A549 (cell line): ENCODE results near the gene TMEM39A. TPM values are rescaled to one million over a fixed set of nuclear protein-coding genes. Genes with fewer than 3 reads are reported as not detected.

Source experiments
- ATAC-seq, 2 experiments: fragments of 200-7000 bp in 1 of 2; fragments of >200 bp in 1 of 2; cut with Nextera tagmentation in 1 of 2; cut with Tn5 transposase in 1 of 2; 3 replicates each; pipeline versions ENCODE4 v1.8.0 to v1.9.1; 2018 to 2020; ENCODE audit warnings: mild to moderate bottlenecking in 1 of 2, moderate library complexity in 1 of 2
- CTCF ChIA-PET: fragments of 300-600 bp; sonication (Branson Sonifier 250); formaldehyde crosslinking; extraction: SDS; loops from one replicate; lab custom pipeline; 2021; ENCODE audit warnings: antibody characterized with exemption, inconsistent platforms; lab: Yijun Ruan, JAX
- POLR2A ChIA-PET: fragments of 350-600 bp; formaldehyde crosslinking; extraction: SDS; loops from one replicate; lab custom pipeline; 2021; ENCODE audit warnings: antibody characterized with exemption, inconsistent platforms; lab: Yijun Ruan, JAX
- DNase-seq, 2 experiments: peaks; one replicate each; pipeline versions ENCODE4 v3.0.0 to v3.0.0-alpha.2; 2011 to 2016; ENCODE audit warnings: low read depth in 1 of 2, low spot score in 1 of 2
- FAIRE-seq: peaks from 2 replicates; lab custom pipeline; 2011; peaks lifted over from hg19 to GRCh38; lab: Jason Lieb, UNC
- H3K27ac ChIP-seq, 2 experiments: fragments of >200 bp; sonication (Bioruptor Twin); formaldehyde crosslinking; 3 replicates each; pipeline ENCODE4 v1.5.1; 2016 to 2017
- H3K4me1 ChIP-seq: fragments of >200 bp; sonication (Bioruptor Twin); formaldehyde crosslinking; 3 replicates; pipeline ENCODE4 v1.6.1; 2016
- H3K4me2 ChIP-seq: fragments of >200 bp; sonication (Bioruptor Twin); formaldehyde crosslinking; 3 replicates; pipeline ENCODE4 v1.6.1; 2016
- H3K4me3 ChIP-seq: fragments of >200 bp; sonication (Bioruptor Twin); formaldehyde crosslinking; 3 replicates; pipeline ENCODE4 v1.5.1; 2016
- H3K9me3 ChIP-seq: fragments of >200 bp; sonication (Bioruptor Twin); formaldehyde crosslinking; 3 replicates; pipeline ENCODE4 v1.6.1; 2016
- BHLHE40 ChIP-seq: IDR thresholded peaks from 2 replicates; pipeline ENCODE4 v1.6.1; 2012; ENCODE audit warnings: low read depth, low read length, inconsistent platforms
- CBX8 ChIP-seq: fragments of 200-600 bp; sonication (generic); IDR thresholded peaks from 2 replicates; pipeline ENCODE4 v1.6.1; 2016
- EHF ChIP-seq: fragments of 250-450 bp; sonication (Bioruptor Pico); IDR thresholded peaks from 2 replicates; pipeline ENCODE4 v1.5.0; 2020; ENCODE audit warnings: mild to moderate bottlenecking
- EHMT2 ChIP-seq: fragments of 200-600 bp; sonication (generic); IDR thresholded peaks from 2 replicates; pipeline ENCODE4 v1.6.1; 2016; ENCODE audit warnings: antibody characterized with exemption, low read depth, mild to moderate bottlenecking, moderate library complexity
- ELK1 ChIP-seq: fragments of 150-350 bp; IDR thresholded peaks from 2 replicates; pipeline ENCODE4 v1.6.1; 2014; ENCODE audit warnings: low read depth, mild to moderate bottlenecking, low read length
- HDAC2 ChIP-seq: fragments of 200-600 bp; sonication (generic); IDR thresholded peaks from 2 replicates; pipeline ENCODE4 v1.6.1; 2016
- HES2 ChIP-seq: fragments of >200 bp; sonication (Bioruptor Twin); formaldehyde crosslinking; IDR thresholded peaks from 2 replicates; pipeline ENCODE4 v1.6.1; 2016
- HEYL ChIP-seq: fragments of 250-450 bp; sonication (Bioruptor Pico); IDR thresholded peaks from 2 replicates; pipeline ENCODE4 v1.8.0; 2021; ENCODE audit warnings: mild to moderate bottlenecking, moderate library complexity
- HMGXB4 ChIP-seq: fragments of 250-450 bp; sonication (Bioruptor Pico); IDR thresholded peaks from 2 replicates; pipeline ENCODE4 v1.5.0; 2021; ENCODE audit warnings: mild to moderate bottlenecking, moderate library complexity, borderline replicate concordance
- HOXA7 ChIP-seq: fragments of 250-450 bp; sonication (Bioruptor Pico); IDR thresholded peaks from 2 replicates; pipeline ENCODE4 v1.5.0; 2020; ENCODE audit warnings: mild to moderate bottlenecking, moderate library complexity
- HOXB5 ChIP-seq: fragments of 250-450 bp; sonication (Bioruptor Pico); IDR thresholded peaks from 2 replicates; pipeline ENCODE4 v1.5.0; 2020; ENCODE audit warnings: mild to moderate bottlenecking, moderate library complexity
- JUNB ChIP-seq: fragments of >200 bp; sonication (Bioruptor Twin); formaldehyde crosslinking; IDR thresholded peaks from 2 replicates; pipeline ENCODE4 v1.6.1; 2016
- KDM5A ChIP-seq: fragments of 200-600 bp; sonication (generic); IDR thresholded peaks from 2 replicates; pipeline ENCODE4 v1.6.1; 2016; ENCODE audit warnings: antibody characterized with exemption, mild to moderate bottlenecking
- NFE2L2 ChIP-seq: fragments of 150-350 bp; conservative IDR thresholded peaks from 2 replicates; pipeline ENCODE4 v1.6.1; 2014; ENCODE audit warnings: low read length
- PHF8 ChIP-seq: fragments of 200-600 bp; sonication (generic); IDR thresholded peaks from 2 replicates; pipeline ENCODE4 v1.6.1; 2016; ENCODE audit warnings: low read depth, mild to moderate bottlenecking, antibody characterized with exemption, moderate library complexity, borderline replicate concordance
- RCOR1 ChIP-seq: fragments of 150-350 bp; IDR thresholded peaks from 2 replicates; pipeline ENCODE4 v1.6.1; 2014; ENCODE audit warnings: antibody characterized with exemption, low read length, low read depth
- SMC3 ChIP-seq: fragments of >200 bp; sonication (Bioruptor Twin); formaldehyde crosslinking; IDR thresholded peaks from 3 replicates; pipeline ENCODE4 v1.6.1; 2018; ENCODE audit warnings: inconsistent platforms
- WGBS: methylation state at CpG from one replicate; pipeline ENCODE4 v1.1.6; 2017; ENCODE audit errors: missing lambda C conversion rate; 5-methylcytosine and 5-hydroxymethylcytosine counted together
- polyA plus RNA-seq, 4 experiments: library from polyadenylated mRNA; depleted of rRNA in 3 of 4; stranded (reverse); fragments of >200 nt; fragmentation: RNase III in 1 of 4; extraction: RNeasy Plus Mini Kit Qiagen cat#74134 plus additional on column Dnase treatment in 1 of 4; gene quantifications; 2 replicates in 3 of 4; 3 replicates in 1 of 4; pipeline ENCODE4 v1.2.3, GENCODE V29; 2011 to 2017
- TF ChIP-seq, protein P1 (sequence below): fragments of 200-600 bp; sonication (generic); IDR thresholded peaks from 2 replicates; pipeline ENCODE4 v1.6.1; 2016; ENCODE audit warnings: antibody characterized with exemption, mild to moderate bottlenecking, moderate library complexity
- TF ChIP-seq, protein P2 (sequence below): fragments of 250-450 bp; sonication (Bioruptor Pico); IDR thresholded peaks from 2 replicates; pipeline ENCODE4 v1.5.0; 2020; ENCODE audit warnings: low read depth, mild to moderate bottlenecking, moderate library complexity

TMEM39A gene
- polyA plus RNA-seq, 2 of the 4 experiments (the other 2 are of a cell fraction) = 16.9 to 21.9 TPM

GRCh38 chr3:119485563-119485962 is 22.1 kb upstream of the TMEM39A start:
- no peak for TF ChIP-seq HMGXB4 (CRISPR knock-in tag)
- no peak for TF ChIP-seq BHLHE40
- TF ChIP-seq, protein P1, sequence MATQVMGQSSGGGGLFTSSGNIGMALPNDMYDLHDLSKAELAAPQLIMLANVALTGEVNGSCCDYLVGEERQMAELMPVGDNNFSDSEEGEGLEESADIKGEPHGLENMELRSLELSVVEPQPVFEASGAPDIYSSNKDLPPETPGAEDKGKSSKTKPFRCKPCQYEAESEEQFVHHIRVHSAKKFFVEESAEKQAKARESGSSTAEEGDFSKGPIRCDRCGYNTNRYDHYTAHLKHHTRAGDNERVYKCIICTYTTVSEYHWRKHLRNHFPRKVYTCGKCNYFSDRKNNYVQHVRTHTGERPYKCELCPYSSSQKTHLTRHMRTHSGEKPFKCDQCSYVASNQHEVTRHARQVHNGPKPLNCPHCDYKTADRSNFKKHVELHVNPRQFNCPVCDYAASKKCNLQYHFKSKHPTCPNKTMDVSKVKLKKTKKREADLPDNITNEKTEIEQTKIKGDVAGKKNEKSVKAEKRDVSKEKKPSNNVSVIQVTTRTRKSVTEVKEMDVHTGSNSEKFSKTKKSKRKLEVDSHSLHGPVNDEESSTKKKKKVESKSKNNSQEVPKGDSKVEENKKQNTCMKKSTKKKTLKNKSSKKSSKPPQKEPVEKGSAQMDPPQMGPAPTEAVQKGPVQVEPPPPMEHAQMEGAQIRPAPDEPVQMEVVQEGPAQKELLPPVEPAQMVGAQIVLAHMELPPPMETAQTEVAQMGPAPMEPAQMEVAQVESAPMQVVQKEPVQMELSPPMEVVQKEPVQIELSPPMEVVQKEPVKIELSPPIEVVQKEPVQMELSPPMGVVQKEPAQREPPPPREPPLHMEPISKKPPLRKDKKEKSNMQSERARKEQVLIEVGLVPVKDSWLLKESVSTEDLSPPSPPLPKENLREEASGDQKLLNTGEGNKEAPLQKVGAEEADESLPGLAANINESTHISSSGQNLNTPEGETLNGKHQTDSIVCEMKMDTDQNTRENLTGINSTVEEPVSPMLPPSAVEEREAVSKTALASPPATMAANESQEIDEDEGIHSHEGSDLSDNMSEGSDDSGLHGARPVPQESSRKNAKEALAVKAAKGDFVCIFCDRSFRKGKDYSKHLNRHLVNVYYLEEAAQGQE = no peak
- no peak for TF ChIP-seq ELK1

GRCh38 chr3:119483101-119483500 is 19.7 kb upstream of the TMEM39A start:
- CTCF ChIA-PET = interaction anchor here (2.6 kb wide), 1 partner anchor 18 kb away, joined by 7 read pairs; no protein-coding TSS in a partner anchor
- H3K9me3 ChIP-seq = no peaks in the 10 kb centered on the region
- TF ChIP-seq JUNB = no peak
- TF ChIP-seq, all 56 proteins: peak for 0
- Histone ChIP-seq H3K27ac (no peak overlapping the region), H3K4me2 (no peak overlapping the region), H3K4me3 (no peak overlapping the region), H3K4me1 (no peaks in the 10 kb centered on the region)
- ATAC-seq (no peak), DNase-seq (no peak), FAIRE-seq (no peak)
- 79% methylated on average over 1 of the region's 1 CpG for WGBS
- POLR2A ChIA-PET = interaction anchor here (0.9 to 1.5 kb wide), 2 partner anchors 15 to 19 kb away, joined by 3 to 5 read pairs; partner anchors contain the start of gene TIMMDC1

More at GRCh38 chr3:119485563-119485962, 22.1 kb upstream of the TMEM39A start:
- Histone ChIP-seq H3K9me3 (no peaks in the 10 kb centered on the region), H3K4me3 (no peak overlapping the region), H3K4me1 (no peaks in the 10 kb centered on the region), H3K27ac (no peak overlapping the region), H3K4me2 (no peak overlapping the region)
- FAIRE-seq (no peak), DNase-seq (no peak), ATAC-seq (no peak)
- ChIA-PET CTCF (interaction anchor here (0.6 to 2.6 kb wide), 4 partner anchors 20 to 334 kb away, joined by 3 to 7 read pairs (median 4); no protein-coding TSS in a partner anchor), POLR2A (no interaction called here)
- WGBS = 97% methylated on average over 2 of the region's 2 CpGs

DNA sequence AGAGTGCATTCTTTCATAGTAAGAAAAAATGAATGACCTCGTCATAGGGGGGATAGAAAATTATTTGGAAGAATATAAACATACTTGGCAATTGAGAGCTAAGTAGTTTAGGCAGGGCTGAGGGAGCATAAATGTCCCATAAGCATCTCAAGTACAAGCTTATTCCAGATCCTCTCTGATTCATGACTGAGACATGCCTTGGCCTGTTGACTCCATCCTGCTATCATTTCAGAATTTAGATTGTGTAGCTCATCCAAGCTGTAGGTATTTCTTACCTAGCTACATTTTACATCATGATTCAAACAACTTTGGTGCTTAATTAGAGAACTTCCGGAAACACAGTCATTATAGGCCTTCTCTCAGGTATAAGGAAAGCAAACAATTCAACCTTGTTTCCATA is 17.7 kb upstream of the TMEM39A start:
- Histone ChIP-seq H3K4me3 (no peak overlapping the region), H3K4me2 (no peak overlapping the region), H3K27ac (no peak overlapping the region), H3K9me3 (no peaks in the 10 kb centered on the region), H3K4me1 (no peaks in the 10 kb centered on the region)
- TF ChIP-seq EHMT2 (no peak), ELK1 (no peak), HEYL (CRISPR knock-in tag) (no peak), HOXA7 (CRISPR knock-in tag) (no peak), KDM5A (no peak), HOXB5 (CRISPR knock-in tag) (no peak), PHF8 (no peak), HES2 (no peak), CBX8 (no peak), HDAC2 (no peak), SMC3 (no peak), RCOR1 (no peak), NFE2L2 (no peak), EHF (CRISPR knock-in tag) (no peak)
- TF ChIP-seq, protein P1 = no peak
- TF ChIP-seq, protein P2, sequence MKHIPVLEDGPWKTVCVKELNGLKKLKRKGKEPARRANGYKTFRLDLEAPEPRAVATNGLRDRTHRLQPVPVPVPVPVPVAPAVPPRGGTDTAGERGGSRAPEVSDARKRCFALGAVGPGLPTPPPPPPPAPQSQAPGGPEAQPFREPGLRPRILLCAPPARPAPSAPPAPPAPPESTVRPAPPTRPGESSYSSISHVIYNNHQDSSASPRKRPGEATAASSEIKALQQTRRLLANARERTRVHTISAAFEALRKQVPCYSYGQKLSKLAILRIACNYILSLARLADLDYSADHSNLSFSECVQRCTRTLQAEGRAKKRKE (CRISPR knock-in tag) = no peak
- WGBS = 82% methylated on average over 2 of the region's 2 CpGs
- CTCF ChIA-PET = no interaction called here
- POLR2A ChIA-PET = interaction anchor here (0.6 kb wide), 1 partner anchor 8 kb away, joined by 5 read pairs; no protein-coding TSS in a partner anchor
- ATAC-seq (no peak), DNase-seq (no peak), FAIRE-seq (no peak)
